Dedifferentiated amniotic fluid mesenchymal stem cell (primary cell): ENCODE measurements around the gene LRRC25.
A peak's percentile ranks its signal among the peaks of the same experiment; 100 is the strongest.

Experiments
- DNase-seq: peaks from one replicate; pipeline ENCODE4 v3.0.0-alpha.2; 2016; ENCODE audit errors: extremely low spot score

Gene LRRC25

DNA sequence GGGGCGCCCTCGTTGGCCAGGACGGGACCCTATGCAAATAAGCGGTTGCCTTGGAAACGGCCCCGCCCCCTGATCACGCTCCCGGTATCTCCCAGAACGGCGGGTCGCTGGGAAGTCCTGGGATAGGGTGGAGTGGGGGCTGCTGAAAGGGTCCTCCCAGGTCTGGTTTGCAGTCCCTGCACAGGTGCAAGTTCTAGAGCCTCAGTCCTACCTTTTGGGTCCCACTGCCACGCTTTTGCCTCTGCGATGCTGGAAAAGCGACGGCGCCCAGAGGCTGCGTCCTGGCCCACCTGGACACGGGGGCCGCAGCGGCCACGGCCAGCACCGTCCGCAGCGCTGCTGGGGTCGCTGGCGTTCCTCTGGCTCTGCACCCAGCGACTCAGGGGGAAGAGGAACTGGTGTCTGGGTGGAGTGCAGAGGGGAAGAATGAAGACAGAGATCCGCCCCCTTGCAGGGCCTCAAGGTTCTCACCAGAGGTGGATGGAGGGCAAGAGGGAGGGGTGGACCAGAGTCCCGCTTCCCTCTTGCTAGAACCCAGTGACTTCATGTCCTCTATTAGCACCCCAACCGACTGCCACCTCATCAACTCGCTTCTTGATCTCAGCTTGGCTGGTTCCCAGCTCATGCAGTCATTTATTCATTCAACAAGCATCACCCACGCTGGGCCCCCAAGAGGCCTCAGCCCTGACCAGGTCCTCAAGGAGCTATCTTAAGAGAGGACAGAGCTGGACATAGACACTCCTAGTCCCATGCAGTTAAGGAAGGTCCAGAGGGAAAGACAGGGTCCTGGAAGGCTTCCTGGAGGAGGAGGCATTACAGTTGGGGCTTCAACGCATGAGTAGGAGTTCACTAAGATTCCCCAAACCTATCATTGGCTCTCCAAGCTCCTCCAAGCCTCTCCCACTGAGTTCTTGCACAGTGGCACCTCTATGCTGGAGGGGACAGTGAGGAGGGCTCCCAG lies at the start of gene LRRC25:
TSS of gene LRRC25 (minus strand) at position 381 of the 961 bp plus-strand sequence. CDS start 659 bp downstream, outside the sequence.
- DNase-seq, result no peak

DNA sequence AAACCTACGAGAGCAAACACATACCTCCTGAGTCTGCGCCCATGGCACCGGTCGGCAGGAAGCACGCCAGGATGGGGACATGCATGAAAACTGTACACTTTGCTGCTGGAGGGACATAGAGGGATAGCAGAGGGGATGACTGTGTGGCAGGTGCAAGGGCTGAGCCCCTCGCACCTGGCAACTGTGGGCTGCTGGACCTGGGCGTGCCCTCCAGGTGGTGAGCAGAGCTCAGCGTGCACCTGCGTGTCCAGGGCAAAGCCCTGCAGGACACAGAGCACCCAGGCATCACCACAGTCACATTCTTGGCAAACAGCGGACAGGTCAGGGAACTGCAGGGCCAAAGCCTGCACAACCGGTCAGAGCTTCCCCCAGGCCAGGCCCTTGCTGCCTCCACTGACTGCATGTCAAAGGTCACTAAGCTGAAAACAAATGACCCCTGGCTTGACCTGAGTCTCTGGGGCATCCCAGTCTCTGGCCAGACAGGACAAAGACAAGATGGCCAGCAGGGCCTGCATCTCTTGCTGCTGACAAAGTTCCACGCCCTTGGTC lies 49.5 kb upstream of the LRRC25 start:
- DNase-seq, result no peak

DNA sequence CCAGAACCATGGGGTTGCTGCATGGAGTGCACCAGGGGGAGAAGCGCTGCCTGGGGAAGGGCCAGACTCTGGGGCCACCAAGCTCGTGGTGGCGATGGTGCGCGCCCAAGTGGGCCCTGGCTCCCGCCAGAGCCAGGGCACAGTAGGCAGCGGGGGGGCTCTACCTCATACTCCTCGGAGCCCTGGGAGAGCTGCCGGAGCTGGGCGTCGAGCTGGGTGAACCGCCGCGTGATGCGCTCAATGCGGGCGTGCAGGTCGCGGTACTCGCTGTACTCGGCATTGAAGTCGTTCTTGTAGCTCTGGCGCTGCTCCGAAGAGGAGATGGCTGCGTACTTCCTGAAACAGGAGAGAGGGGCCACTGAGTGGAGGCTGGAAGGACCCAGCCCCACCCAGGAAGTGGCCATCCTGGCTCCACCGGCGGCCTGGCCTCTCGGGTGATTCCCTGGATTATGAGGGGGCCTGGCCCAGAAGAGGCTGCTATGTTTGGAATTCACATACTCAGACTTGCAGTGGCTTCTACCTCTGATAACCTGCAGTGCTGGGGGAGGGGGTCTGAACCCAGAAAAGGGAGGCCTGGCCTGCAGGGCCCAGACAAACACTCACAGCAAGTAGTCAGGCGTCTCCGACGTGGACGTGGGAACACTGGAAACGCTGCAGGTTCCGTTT lies 48.9 kb upstream of the LRRC25 start:
- no peak for DNase-seq

DNA sequence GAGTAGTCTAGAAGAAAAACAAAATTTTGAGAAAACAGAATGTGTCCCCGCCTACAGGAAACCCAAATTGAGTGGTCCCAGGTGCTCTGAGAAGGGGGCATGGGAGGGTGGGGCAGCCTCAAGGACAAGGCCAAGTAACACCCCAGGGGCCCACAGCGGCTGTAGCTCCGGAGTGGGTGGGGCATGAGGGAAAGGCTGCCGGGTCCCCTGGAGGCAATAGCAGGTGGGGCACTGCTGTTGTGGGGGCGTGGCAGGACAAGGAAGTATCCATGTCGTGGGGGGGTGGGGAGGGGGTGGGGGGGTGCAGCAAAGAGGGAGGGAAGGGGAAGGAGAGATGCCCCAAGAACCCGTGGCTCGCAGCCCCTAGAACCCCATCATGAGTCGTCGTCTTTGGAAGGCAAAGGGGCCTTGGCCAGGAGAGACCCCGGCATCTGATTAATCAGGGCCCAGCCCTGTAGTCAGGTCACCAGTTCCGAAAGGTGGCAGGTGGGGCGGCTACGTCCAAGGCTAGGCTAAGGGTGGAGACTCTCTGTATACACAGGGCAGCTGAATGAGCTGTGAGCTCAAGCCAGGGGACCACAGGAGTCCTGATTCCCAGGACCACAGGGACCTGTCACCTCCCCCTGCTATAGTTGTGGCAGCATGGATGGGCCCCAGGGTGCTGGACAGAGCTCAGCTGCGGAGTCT lies 48.0 kb upstream of the LRRC25 start:
- DNase-seq, result no peak

DNA sequence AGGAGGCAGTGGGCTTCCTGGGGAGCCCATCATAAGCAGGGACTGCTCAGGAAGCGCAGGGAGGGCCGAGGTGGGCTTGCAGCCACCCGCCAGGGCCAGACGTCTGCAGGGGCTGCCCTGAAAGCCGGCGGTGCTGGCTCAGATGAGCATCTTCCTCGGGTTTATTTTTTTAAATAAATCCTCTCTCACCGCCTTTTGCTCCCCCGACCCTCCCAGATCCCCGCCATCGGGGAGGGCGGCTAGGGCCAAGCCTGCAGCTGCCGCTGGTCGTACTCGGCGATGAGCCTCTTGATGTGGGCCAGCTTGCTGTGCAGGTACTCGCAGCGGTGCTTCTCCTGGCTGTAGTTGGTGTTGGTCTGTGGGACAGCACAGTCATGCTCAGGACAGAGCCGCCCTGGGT lies 47.1 kb upstream of the LRRC25 start:
- DNase-seq, result no peak

DNA sequence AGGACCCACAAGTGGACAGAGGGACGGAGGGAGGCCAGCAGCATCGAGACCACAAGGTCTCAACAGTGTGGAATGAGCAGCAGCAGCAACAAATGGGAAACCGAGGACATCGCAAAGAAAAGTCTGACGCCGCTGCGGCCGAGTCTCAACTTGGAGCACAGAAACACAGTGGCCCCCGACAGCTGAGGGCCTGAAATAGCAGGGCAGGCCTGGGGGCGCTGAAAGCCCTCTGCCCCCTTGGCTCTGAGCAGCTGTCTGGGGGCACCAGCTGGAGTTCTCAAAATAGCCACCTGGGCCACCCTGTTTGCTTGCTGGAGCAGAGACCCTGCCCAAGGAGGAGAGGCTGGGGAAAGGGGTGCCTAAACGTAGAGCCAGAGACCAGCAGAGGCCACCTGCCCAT lies 46.4 kb upstream of the LRRC25 start:
- no peak for DNase-seq

DNA sequence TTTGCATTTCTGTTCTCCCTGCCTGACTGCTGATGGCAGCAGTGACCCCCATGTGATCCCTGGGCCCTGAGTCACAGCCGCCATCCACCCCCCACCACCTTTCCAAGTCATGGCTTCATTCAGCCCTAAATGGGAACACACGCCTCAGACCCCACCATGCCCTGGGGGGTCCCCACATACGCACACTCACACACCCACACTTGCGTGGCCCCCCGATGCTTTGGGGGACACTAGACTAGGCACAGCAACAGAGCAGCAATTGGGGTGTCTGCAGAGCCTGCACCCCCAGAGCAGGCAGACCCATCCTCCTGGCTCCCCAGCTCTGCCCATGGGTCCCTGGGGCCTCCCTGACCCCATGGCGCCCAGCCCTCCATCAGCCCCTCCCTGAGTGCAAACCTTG lies 46.0 kb upstream of the LRRC25 start:
- DNase-seq, result no peak

DNA sequence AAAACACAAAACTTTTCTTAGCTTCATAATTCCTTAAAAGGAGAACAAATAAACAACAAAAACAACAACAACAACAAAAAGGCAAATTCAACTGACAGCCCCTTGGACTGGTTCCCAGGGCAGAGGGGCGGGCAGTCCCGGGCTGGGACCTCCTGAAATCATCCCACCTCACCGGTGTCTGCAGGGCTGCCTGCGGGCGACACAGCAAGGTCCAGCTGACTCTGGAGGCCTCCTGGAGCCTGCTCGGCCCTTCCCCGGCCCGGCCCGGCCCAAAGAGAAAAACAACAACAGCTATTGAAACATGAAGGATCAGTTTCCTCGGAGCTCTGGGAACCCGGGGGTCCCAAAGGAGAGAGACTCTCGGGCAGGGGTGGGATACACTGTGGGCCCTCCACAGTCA lies 45.5 kb upstream of the LRRC25 start:
- DNase-seq, result no peak

DNA sequence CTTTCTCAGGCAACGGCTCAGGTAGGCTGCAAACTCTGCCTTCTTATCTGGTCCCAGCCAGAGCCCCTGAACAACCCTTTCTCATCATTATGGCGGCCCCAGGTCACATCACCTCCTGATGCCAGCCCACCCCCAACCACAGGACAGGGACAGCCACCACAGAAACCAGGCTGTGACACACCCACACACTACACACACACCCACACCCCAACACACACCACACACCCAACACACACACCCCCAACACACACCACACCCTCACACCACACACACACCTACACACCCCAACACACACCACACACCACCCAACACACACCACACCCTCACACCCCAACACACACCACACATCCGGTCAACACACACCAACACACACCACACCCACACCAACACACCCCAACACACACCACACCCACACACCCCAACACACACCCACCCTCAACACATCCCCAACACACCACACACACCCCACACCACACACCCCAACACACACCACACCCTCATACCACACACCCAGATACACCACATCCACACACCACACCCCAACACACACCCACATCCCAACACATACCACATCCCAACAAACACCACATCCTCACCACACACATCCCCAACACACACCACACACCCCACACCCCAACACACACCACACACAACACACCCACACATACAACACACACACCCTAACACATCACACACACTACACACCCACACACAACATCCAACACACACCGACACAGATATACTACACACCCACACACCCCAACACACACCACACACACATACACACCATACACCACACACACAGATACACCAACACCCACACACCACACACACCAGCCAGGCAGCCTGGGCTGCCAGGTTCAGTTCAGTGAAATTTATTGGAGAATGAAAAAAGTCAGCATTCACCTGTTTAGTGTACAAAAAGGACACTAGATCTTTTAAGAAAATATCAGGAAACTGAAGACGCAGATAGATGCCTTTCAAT lies 44.7 kb upstream of the LRRC25 start:
- DNase-seq, result no peak

DNA sequence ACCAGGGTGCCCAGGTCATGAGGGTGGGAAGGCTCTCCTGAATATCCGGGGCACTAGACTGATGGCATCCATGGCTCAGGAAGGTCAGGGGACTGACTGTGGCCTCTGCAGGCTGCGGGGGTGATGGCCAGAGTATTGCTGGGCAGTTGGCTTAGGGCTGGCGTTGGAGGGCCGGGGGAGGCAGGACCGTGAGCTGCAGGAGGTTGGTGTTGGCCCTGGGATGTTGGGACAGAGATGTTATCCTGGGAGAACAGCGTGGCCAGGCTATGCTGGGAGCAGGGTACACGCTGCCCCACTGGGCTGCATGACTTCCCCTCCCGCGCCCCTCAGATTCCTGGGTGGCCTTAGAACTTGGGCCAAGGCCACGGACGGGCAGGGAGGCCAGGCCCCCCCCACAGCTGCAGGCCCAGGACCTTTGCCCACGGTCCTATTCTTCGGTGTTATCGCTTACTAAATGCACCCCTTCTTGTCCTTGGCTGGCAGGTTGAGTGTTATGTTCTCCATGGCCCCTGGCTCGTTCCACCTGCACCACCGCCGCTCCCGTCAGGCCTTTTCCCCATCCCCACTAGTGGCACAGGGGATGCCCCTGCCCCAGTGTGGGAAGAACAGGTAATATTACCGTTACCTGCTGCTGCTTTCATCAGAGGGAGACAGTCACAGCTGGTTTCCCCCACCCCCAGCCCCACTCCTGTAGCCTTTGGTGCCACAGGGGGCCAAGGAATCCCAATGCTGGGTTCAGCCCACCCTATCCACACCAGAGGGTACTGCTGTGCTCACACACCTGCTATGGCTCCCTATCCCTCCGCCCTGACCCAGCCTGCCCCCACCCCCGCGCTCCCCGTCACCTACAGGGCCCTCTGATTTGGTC lies 43.7 kb upstream of the LRRC25 start:
- DNase-seq, result no peak

DNA sequence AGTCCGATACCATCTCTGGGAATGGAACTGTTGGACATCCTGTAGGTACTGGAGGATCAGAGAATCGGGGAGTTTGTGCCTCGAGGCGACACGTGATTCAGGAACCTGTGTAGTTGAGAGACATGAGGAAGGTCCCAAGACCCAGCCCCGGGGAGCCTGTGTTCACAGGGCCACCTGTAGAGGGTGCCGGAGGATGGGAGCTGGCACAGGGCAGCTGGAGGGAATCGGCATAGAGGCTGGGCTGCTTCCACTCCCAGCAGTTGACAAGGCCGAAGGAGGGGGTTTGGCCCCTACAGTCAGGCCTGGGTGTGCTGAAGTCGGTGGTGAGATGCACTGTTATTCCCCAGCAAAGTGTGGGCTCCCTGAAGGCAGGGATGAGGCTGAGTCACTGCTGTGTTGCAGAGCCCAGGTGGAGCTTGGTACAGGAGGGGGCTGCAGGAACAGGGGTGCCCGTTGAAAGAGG lies 43.0 kb upstream of the LRRC25 start:
- no peak for DNase-seq

DNA sequence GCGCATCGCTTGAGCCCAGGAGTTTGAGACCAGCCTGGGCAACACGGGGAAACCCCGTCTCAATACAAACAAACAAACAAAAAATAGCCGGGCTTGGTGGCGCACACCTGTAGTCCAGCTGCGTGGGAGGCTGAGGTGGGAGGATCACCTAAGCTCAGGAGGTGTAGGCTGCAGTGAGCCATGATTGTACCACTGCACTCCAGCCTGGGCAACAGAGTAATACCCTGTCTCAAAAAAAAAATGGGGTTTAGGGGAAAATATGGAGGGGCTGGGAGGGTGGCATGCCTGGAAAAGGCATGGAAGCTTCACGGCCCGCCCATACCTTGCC lies 42.5 kb upstream of the LRRC25 start:
- DNase-seq, result no peak

DNA sequence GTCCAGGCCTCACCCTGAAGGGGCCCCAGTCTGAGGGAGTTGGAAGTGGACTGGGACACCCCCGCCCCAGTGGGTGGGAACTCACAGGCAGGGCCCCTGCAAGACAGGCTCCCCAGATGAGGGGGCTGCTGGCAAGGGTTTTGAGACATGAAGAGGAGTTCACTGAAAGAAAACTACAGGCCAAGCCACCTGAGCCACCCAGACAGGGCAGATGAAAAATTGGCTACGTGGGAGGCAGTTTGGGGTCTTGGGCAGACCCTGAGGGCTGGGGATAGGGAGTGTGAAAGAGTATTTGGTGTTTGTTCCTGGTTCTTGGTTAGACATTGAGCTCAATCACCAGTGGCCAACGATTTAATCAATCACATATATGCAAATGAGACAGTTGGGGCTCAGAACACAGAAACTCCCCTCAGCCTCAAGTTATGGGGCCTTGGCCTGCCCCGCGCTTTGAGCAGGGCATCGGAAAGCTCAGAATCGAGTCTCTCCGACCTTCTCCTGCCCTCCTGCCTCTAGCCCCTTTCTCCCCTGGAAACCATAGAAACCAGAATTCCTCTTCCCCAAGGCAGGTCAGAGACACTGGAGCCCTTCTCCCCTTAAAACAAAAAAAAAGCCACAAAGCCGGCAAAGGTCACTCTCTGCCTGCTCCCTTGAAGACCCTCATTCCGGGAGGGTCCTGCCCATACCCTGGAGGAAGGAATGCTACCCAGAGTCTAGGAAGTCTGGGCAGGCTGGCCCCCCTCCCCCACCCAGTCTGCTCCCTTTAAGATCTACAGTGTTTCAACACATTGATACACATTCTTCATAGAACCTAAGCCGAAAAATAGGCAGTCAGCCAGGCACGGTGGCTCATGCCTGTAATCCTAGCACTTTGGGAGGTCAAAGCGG lies 41.8 kb upstream of the LRRC25 start:
- no peak for DNase-seq

DNA sequence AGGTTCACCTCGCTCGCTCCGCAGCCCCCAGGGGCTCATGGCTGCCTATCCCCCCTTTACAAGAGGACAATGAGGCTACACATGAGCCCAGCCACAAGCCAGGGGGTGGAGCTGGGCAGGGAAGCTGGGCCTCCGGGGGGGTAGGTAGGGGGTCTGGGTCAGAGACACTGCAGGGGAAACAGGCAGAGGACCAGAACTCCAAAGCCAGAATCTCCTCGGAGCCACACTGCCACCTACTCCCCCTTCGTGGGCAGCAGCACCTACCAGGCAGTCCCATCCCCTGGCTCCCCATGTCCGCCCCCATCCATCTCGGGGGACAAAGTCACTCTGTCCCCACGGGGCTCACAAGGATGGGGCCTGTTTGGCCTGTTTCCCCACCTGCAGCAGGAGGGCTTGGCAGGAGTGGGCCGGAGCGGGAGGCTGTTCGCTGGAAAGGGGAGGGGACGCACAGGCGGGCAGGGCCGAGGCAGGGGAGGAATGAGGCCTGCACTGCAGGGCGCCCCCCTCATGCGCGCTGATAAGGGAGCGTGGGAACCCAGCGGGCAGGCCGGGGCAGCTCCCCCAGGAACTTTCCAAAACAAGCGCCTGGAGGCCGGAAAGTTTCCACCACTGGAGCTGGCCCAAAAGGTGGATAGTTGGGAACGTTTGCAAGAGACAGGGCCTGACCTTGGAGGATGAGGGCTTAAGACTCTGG lies 41.1 kb upstream of the LRRC25 start:
- DNase-seq, result no peak

DNA sequence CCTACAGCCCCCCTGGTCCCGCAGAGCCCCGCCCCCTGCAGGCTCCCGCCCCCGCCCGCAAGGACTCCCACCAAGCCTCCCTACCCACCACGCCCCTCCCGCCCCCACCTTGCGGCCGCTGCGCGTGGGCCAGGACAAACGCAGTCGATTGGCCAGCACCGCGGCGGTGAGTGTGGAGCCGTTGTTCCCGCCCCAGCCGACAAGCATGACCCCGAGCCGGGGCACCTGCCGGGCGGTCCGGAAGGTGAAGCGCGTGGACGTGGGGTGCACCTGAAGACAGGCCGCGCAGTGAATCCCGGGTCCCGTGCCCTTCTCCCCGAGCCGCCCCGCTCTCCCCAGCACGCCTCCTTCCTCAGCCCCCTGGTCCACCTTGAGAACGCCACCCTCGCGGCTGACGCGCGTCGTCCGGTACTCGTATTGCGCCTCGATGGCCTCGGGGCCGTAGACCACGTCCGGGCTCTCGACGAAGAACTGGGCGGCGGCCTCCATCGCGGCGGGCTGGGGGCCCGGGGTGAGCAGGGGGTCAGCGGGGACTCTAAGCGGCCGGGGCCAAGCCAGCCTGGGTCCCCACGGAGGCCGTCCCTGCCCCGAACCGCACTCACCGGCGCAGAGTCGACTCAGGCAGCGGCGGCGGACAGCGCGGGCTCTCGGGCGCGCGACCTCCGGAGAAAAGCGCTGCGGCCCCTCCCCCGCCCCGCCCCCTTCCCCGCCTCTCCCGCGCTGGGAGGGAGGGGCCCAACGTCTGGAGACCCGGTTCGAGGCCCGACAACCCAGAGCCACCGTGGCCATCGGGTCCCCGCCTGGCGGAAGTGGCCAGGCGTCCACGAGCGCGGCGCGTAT lies 40.3 kb upstream of the LRRC25 start, which contains the start of gene ISYNA1:
TSS of gene ISYNA1 (minus strand) at position 643 of the 840 bp plus-strand sequence. CDS start at position 489, 154 bp downstream.
- no peak for DNase-seq

DNA sequence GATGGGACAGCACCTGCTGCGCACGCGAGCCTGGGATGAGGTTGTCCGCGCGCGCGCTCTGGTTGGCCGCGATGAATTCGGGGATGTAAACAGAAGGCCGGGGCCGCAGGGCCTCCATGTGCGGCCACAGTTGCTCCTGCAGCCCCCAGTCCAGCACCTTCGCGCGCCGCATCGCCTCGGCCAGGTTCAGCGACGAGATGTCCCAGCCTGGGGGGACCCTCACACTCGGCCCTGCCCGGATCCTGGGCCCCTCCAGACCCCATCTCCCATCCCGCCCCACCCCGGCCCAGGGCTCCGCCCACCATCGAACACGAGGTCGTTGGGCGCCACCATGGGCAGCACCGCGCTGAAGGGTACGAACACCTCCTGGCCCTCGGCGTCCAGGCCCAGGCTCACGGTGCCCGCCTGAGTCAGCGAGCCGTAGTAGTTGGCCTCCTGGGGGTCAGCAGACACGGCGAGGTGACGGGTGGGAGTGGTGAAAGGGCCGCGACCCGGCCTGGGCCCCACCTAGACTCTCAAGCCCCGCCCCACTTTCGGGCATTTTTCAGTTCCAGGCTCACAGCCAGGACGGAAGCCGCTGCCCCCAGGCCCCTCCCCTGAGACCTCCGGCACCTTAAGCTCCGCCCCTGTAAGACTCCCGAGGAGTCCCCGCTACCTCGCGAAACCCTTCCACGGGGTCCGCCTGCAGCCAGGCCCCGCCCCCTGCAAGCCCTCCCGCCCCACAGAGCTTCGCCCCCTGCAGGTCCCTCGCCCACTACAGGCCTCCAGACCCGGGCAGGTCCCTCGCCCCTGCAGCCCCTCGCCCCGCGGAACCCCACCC lies 39.5 kb upstream of the LRRC25 start:
- peak; percentile 25 for DNase-seq
